Common myeloid progenitor, CD34-positive (primary cell): Measurements from ENCODE around the gene MT1B.
A peak's percentile ranks its signal among the peaks of the same experiment; 100 is the strongest.

Source experiments
- CTCF ChIA-PET: fragments of 350-600 bp; sonication (Branson Sonifier 250); formaldehyde crosslinking; loops from one replicate; lab custom pipeline; 2021; ENCODE audit warnings: antibody characterized with exemption; lab: Charles Lee
- POLR2A ChIA-PET: fragments of 350-600 bp; sonication (Branson Sonifier 250); formaldehyde crosslinking; loops from one replicate; lab custom pipeline; 2021; ENCODE audit warnings: antibody characterized with exemption; lab: Charles Lee
- DNase-seq, 3 donors: peaks; one replicate each; pipeline versions ENCODE4 v3.0.0 to v3.0.0-alpha.2; 2013
- H3K27ac ChIP-seq, 2 experiments: 1 replicate in 1 of 2; 2 replicates in 1 of 2; pipeline ENCODE4 v1.7.0; 2013; ENCODE audit warnings: inconsistent platforms in 2 of 2, low read length in 2 of 2, mild to moderate bottlenecking in 2 of 2, low read depth in 1 of 2, moderate library complexity in 1 of 2; ENCODE audit not compliant: severe bottlenecking in 2 of 2, insufficient read depth in 1 of 2, poor library complexity in 1 of 2
- H3K27me3 ChIP-seq, 5 experiments: replicated peaks in 2 of 5; 1 replicate in 3 of 5; 2 replicates in 2 of 5; pipeline versions ENCODE4 v1.6.1 to v1.7.0; 2013; ENCODE audit warnings: low read length in 4 of 5, mild to moderate bottlenecking in 2 of 5, moderate library complexity in 2 of 5, inconsistent platforms in 1 of 5; ENCODE audit not compliant: insufficient read depth in 5 of 5, control insufficient read depth in 4 of 5
- H3K36me3 ChIP-seq, 4 experiments: 1 replicate in 2 of 4; 2 replicates in 2 of 4; pipeline versions ENCODE4 v1.6.1 to v1.7.0; 2013; ENCODE audit warnings: low read length in 3 of 4, control low read depth in 1 of 4, mild to moderate bottlenecking in 1 of 4; ENCODE audit not compliant: control insufficient read depth in 4 of 4, insufficient read depth in 4 of 4
- H3K4me1 ChIP-seq, 4 experiments: 1 replicate in 3 of 4; 2 replicates in 1 of 4; pipeline versions ENCODE4 v1.6.1 to v1.7.1; 2013; ENCODE audit warnings: low read length in 3 of 4, mild to moderate bottlenecking in 3 of 4, control low read depth in 1 of 4, inconsistent platforms in 1 of 4, moderate library complexity in 1 of 4; ENCODE audit not compliant: control insufficient read depth in 4 of 4, insufficient read depth in 4 of 4; ENCODE audit errors: control extremely low read depth in 1 of 4
- H3K4me3 ChIP-seq, 7 experiments: 1 replicate in 4 of 7; 2 replicates in 3 of 7; pipeline versions ENCODE4 v1.5.1 to v1.7.0; 2013; ENCODE audit warnings: mild to moderate bottlenecking in 7 of 7, low read length in 6 of 7, moderate library complexity in 6 of 7, inconsistent platforms in 2 of 7, low read depth in 2 of 7, control low read depth in 1 of 7; ENCODE audit not compliant: insufficient read depth in 4 of 7, control insufficient read depth in 1 of 7; ENCODE audit errors: extremely low read depth in 1 of 7
- H3K9me3 ChIP-seq, 5 experiments: 1 replicate in 4 of 5; 2 replicates in 1 of 5; pipeline versions ENCODE4 v1.6.1 to v1.7.1; 2013; ENCODE audit warnings: low read length in 4 of 5, mild to moderate bottlenecking in 2 of 5, inconsistent platforms in 1 of 5, low read depth in 1 of 5, moderate library complexity in 1 of 5; ENCODE audit not compliant: control insufficient read depth in 4 of 5, insufficient read depth in 2 of 5; ENCODE audit errors: control extremely low read depth in 1 of 5
- WGBS: methylation state at CpG from one replicate; pipeline ENCODE4 v1.1.5; 2013; ENCODE audit not compliant: insufficient coverage; 5-methylcytosine and 5-hydroxymethylcytosine counted together

MT1B gene

GRCh38 chr16:56607109-56607618, 44.5 kb upstream of the MT1B start:
- H3K4me3 ChIP-seq, result peak overlapping the region in 1 of 7 experiments; percentile 8
- H3K36me3 ChIP-seq, result no peaks in the 10 kb centered on the region
- DNase-seq, result peak in 1 of 3 donors; percentile 46
- peaks cover 7 to 36% (median 33%) of the 10 kb centered on the region in 4 experiments for H3K4me1 ChIP-seq
- no peak overlapping the region for H3K27ac ChIP-seq
- CTCF ChIA-PET, result interaction anchor here (0.8 to 7.7 kb wide), 9 partner anchors 15 to 95 kb away, joined by 3 to 53 read pairs (median 3); no protein-coding TSS in a partner anchor
- no peaks in the 10 kb centered on the region for H3K9me3 ChIP-seq
- WGBS, result 54% methylated on average over 11 of the region's 14 CpGs
- POLR2A ChIA-PET, result no interaction called here
- H3K27me3 ChIP-seq, result peaks cover 0 to 4% (median 0%) of the 10 kb centered on the region in 5 experiments

GRCh38 chr16:56607675-56608042, 44.0 kb upstream of the MT1B start:
- ChIA-PET POLR2A (no interaction called here), CTCF (interaction anchor here (1.2 to 7.7 kb wide), 6 partner anchors 15 to 94 kb away, joined by 3 to 41 read pairs (median 4); no protein-coding TSS in a partner anchor)
- H3K36me3 ChIP-seq, result no peaks in the 10 kb centered on the region
- WGBS, result no CpG with 5 or more reads among the region's 2 CpGs
- peak overlapping the region in 1 of 2 experiments; percentile 50 for H3K27ac ChIP-seq
- H3K9me3 ChIP-seq, result no peaks in the 10 kb centered on the region
- peak overlapping the region in 4 of 7 experiments; percentile 78 to 94 (median 82) for H3K4me3 ChIP-seq
- peaks cover 7 to 36% (median 33%) of the 10 kb centered on the region in 4 experiments for H3K4me1 ChIP-seq
- no peak for DNase-seq
- peaks cover 0 to 4% (median 0%) of the 10 kb centered on the region in 5 experiments for H3K27me3 ChIP-seq

DNA sequence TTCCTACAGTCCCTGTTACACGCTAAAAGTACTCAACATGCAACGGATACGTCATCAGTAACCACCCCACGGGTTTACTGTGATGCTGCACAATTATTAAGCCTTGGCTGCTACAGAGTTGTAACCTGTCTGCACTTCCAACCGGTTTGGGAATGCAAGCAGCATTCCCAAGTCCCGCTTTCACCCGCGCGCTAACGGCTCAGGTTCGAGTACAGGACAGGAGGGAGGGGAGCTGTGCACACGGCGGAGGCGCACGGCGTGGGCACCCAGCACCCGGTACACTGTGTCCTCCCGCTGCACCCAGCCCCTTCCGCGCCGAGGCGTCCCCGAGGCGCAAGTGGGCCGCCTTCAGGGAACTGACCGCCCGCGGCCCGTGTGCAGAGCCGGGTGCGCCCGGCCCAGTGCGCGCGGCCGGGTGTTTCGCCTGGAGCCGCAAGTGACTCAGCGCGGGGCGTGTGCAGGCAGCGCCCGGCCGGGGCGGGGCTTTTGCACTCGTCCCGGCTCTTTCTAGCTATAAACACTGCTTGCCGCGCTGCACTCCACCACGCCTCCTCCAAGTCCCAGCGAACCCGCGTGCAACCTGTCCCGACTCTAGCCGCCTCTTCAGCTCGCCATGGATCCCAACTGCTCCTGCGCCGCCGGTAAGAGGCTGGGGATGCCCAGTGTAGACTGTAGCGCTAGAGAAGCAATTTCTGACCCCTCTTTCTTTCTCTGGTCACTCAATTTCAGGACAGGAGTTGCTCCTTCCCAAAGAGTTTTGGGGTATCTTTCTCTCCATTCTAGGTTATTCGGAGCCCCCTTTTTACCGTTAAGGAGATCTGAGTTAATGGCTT, 43.4 kb upstream of the MT1B start, which contains the start of gene MT2A:
Gene MT2A (plus strand): TSS at position 542 of the 833 bp plus-strand sequence. CDS start 72 bp downstream, at position 614.
- Histone ChIP-seq H3K27me3 (peaks cover 0 to 4% (median 0%) of the 10 kb centered on the region in 5 experiments), H3K27ac (peak within 1 kb of the TSS in 1 of 2 experiments; percentile 70), H3K4me1 (peaks cover 7 to 36% (median 33%) of the 10 kb centered on the region in 4 experiments), H3K9me3 (no peaks in the 10 kb centered on the region), H3K4me3 (peak within 1 kb of the TSS; percentile 43 to 94 (median 80)), H3K36me3 (no peaks in the 10 kb centered on the region)
- ChIA-PET POLR2A (interaction anchor here (0.7 kb wide), 1 partner anchor 20 kb away, joined by 3 read pairs; no protein-coding TSS in a partner anchor), CTCF (interaction anchor here (0.6 to 7.7 kb wide), 6 partner anchors 20 to 94 kb away, joined by 3 to 41 read pairs (median 4); no protein-coding TSS in a partner anchor)
- 9% methylated on average over 46 of the region's 62 CpGs for WGBS
- DNase-seq, result peak; percentile 94 to 96 (median 95)

- no peak for DNase-seq
- Histone ChIP-seq H3K27ac (peak overlapping the region in 1 of 2 experiments; percentile 70), H3K4me3 (peak overlapping the region; percentile 43 to 94 (median 80)), H3K9me3 (no peaks in the 10 kb centered on the region), H3K36me3 (no peaks in the 10 kb centered on the region), H3K27me3 (peaks cover 0 to 4% (median 0%) of the 10 kb centered on the region in 5 experiments), H3K4me1 (peaks cover 7 to 36% (median 33%) of the 10 kb centered on the region in 4 experiments)
- ChIA-PET POLR2A (interaction anchor here (0.7 kb wide), 1 partner anchor 21 kb away, joined by 3 read pairs; no protein-coding TSS in a partner anchor), CTCF (interaction anchor here (1.0 to 7.7 kb wide), 5 partner anchors 15 to 93 kb away, joined by 3 to 41 read pairs (median 5); no protein-coding TSS in a partner anchor)
- WGBS, result under 1% methylated on average over 18 of the region's 21 CpGs
Observed at GRCh38 chr16:56608876-56609462, 42.7 kb upstream of the MT1B start.

DNA sequence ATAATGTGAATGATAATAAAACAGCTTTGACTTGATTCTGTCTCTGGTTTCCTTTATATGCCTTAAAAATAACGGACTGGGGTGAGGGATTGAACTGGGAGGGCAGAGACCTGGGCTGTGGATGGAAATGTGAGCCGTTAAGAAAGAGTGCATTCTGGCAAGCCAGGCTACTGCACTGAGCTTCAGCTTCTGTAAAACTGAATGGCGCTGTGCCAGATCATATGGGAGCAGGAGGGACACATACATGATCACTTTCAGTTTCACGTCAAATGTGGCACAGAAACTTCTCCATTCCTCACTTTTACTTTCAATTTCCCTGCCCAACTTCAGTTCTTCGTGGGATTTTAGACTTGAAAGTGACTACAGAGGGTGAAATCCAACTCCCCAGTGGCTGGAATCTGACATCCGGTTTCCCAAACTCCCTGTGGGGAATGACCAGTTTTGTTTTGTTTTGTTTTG, 42.2 kb upstream of the MT1B start:
- H3K27me3 ChIP-seq, result peaks cover 0 to 4% (median 0%) of the 10 kb centered on the region in 5 experiments
- no peaks in the 10 kb centered on the region for H3K36me3 ChIP-seq
- peak; percentile 96 to 99 (median 98) for DNase-seq
- ChIA-PET POLR2A (no interaction called here), CTCF (interaction anchor here (1.5 to 7.7 kb wide), 2 partner anchors 14 to 92 kb away, joined by 5 to 41 read pairs; no protein-coding TSS in a partner anchor)
- peak overlapping the region in 6 of 7 experiments; percentile 66 to 94 (median 82) for H3K4me3 ChIP-seq
- WGBS, result 0% methylated on average over 2 of the region's 6 CpGs
- H3K4me1 ChIP-seq, result peaks cover 7 to 36% (median 33%) of the 10 kb centered on the region in 4 experiments
- peak overlapping the region in 1 of 2 experiments; percentile 70 for H3K27ac ChIP-seq
- no peaks in the 10 kb centered on the region for H3K9me3 ChIP-seq

GRCh38 chr16:56610017-56610608, 41.6 kb upstream of the MT1B start:
- peak overlapping the region in 6 of 7 experiments; percentile 66 to 94 (median 82) for H3K4me3 ChIP-seq
- POLR2A ChIA-PET, result no interaction called here

More at GRCh38 chr16:56610017-56610608, 41.6 kb upstream of the MT1B start:
- Histone ChIP-seq H3K27ac (peak overlapping the region in 1 of 2 experiments; percentile 70), H3K9me3 (no peaks in the 10 kb centered on the region), H3K36me3 (no peaks in the 10 kb centered on the region), H3K4me1 (peaks cover 7 to 36% (median 33%) of the 10 kb centered on the region in 4 experiments), H3K27me3 (peaks cover 0 to 4% (median 0%) of the 10 kb centered on the region in 5 experiments)
- WGBS, result 67% methylated on average over 9 of the region's 10 CpGs
- DNase-seq, result peak in 2 of 3 donors; percentile 44 to 49
- CTCF ChIA-PET, result interaction anchor here (1.0 to 7.7 kb wide), 4 partner anchors 9 to 92 kb away, joined by 4 to 41 read pairs (median 12); no protein-coding TSS in a partner anchor
